ENCODE data around the gene EFNA1. TPM values are rescaled to one million over a fixed set of nuclear protein-coding genes. Genes with fewer than 3 reads are reported as not detected.
A peak's percentile ranks its signal among the peaks of the same experiment; 100 is the strongest.

Gene EFNA1
- total and polyA plus RNA-seq, 2 experiments from 2014 or later = 3.2 to 5.1 TPM

- TF ChIP-seq CTCF (conservative IDR thresholded peaks at IDR 0.05; ENCODE audit: low read depth in 2 of 2) = no peak
- TF ChIP-seq EZH2phosphoT487 (IDR thresholded peaks at IDR 0.05; ENCODE audit: unreplicated experiment) = no peak
Observed at GRCh38 chr1:155110826-155111225, 16.9 kb upstream of the EFNA1 start (continued).

GRCh38 chr1:155113450-155113980 is 14.2 kb upstream of the EFNA1 start:
- Mint-ChIP-seq H3K4me3 (no peak overlapping the region), H3K27me3 (ENCODE audit: insufficient read depth, low read depth, poor library complexity) (peaks cover 9% of the 10 kb centered on the region), H3K9me3 (no peaks in the 10 kb centered on the region), H3K27ac (no peak overlapping the region), H3K4me1 (0 out of 3 replicates have a peak, but pooled peaks cover 2% of the 10 kb centered on the region), H3K36me3 (ENCODE audit: low read depth) (no peaks in the 10 kb centered on the region)
- no peaks in the 10 kb centered on the region for H3K9me2 ChIP-seq (ENCODE audit: insufficient read depth)
- H2AFZ ChIP-seq = peak overlapping the region; percentile 66
- H4K20me1 ChIP-seq (replicated peaks; ENCODE audit: insufficient read depth) = no peaks in the 10 kb centered on the region
- 0 out of 2 replicates have a peak, but pooled peaks cover 3% of the 10 kb centered on the region for H3F3A ChIP-seq (replicated peaks; ENCODE audit: low read depth)
- no peak overlapping the region for H3K27ac ChIP-seq (ENCODE audit: low read depth)
- H3K4me2 ChIP-seq = no peak overlapping the region
- no peaks in the 10 kb centered on the region for H3K79me2 ChIP-seq (replicated peaks; ENCODE audit: insufficient read depth)
- DNase-seq (ENCODE audit: low spot score) (no peak), ATAC-seq (no peak)
- no peak overlapping the region for H3K4me3 ChIP-seq
- H3K36me3 ChIP-seq (ENCODE audit: insufficient read depth) = no peaks in the 10 kb centered on the region
- H3K27me3 ChIP-seq (ENCODE audit: insufficient read depth) = no peaks in the 10 kb centered on the region
- TF ChIP-seq STAT1 (IDR thresholded peaks at IDR 0.05; ENCODE audit: unreplicated experiment) = no peak
- TF ChIP-seq JUNB (IDR thresholded peaks at IDR 0.05; ENCODE audit: unreplicated experiment) = no peak
- no peak for TF ChIP-seq EZH2 (IDR thresholded peaks at IDR 0.05; ENCODE audit: low read depth, unreplicated experiment)
- H3K4me1 ChIP-seq (ENCODE audit: insufficient read depth) = peaks cover 4% of the 10 kb centered on the region; the same call in 1 of the 2 replicates

GRCh38 chr1:155116113-155116764 is 11.4 kb upstream of the EFNA1 start:
- no peak overlapping the region for H3K4me2 ChIP-seq
- no peak overlapping the region for H3K4me3 ChIP-seq
- no peaks in the 10 kb centered on the region for H3K79me2 ChIP-seq (replicated peaks; ENCODE audit: insufficient read depth)
- no peaks in the 10 kb centered on the region for H3K36me3 ChIP-seq (ENCODE audit: insufficient read depth)
- no peak overlapping the region for H2AFZ ChIP-seq
- 0 out of 2 replicates have a peak, but pooled peaks cover 3% of the 10 kb centered on the region for H3F3A ChIP-seq (replicated peaks; ENCODE audit: low read depth)
- no peak overlapping the region for H3K4me3 Mint-ChIP-seq
- H3K27ac ChIP-seq (ENCODE audit: low read depth) = no peak overlapping the region
- no peaks in the 10 kb centered on the region for H3K36me3 Mint-ChIP-seq (ENCODE audit: low read depth)
- DNase-seq (ENCODE audit: low spot score) = no peak
- H3K27me3 ChIP-seq (ENCODE audit: insufficient read depth) = peaks cover 8% of the 10 kb centered on the region
- no peaks in the 10 kb centered on the region for H4K20me1 ChIP-seq (replicated peaks; ENCODE audit: insufficient read depth)
- ATAC-seq = no peak
- H3K9me3 Mint-ChIP-seq = no peaks in the 10 kb centered on the region
- peaks cover 19% of the 10 kb centered on the region for H3K27me3 Mint-ChIP-seq (ENCODE audit: insufficient read depth, low read depth, poor library complexity)
- peaks cover 4% of the 10 kb centered on the region; the same call in 1 of the 2 replicates for H3K4me1 ChIP-seq (ENCODE audit: insufficient read depth)
- no peaks in the 10 kb centered on the region for H3K9me2 ChIP-seq (ENCODE audit: insufficient read depth)
- no peak overlapping the region for H3K27ac Mint-ChIP-seq
- 0 out of 3 replicates have a peak, but pooled peaks cover 2% of the 10 kb centered on the region for H3K4me1 Mint-ChIP-seq
- TF ChIP-seq CREB1 (CRISPR knock-in tag; IDR thresholded peaks at IDR 0.05; ENCODE audit: low read depth) (no peak), STAT1 (IDR thresholded peaks at IDR 0.05; ENCODE audit: unreplicated experiment) (no peak), CTCF (conservative IDR thresholded peaks at IDR 0.05; ENCODE audit: low read depth in 2 of 2) (no peak), ZNF462 (CRISPR knock-in tag; IDR thresholded peaks at IDR 0.05) (no peak), ZNF114 (CRISPR knock-in tag; IDR thresholded peaks at IDR 0.05) (no peak), EZH2phosphoT487 (IDR thresholded peaks at IDR 0.05; ENCODE audit: unreplicated experiment) (no peak)

Data from GM23338 (cell line).